IMR-90 (cell line): ENCODE data around the gene STARD13. TPM values are rescaled to one million over a fixed set of nuclear protein-coding genes. Genes with fewer than 3 reads are reported as not detected.

Experiments used
- ATAC-seq: fragments of 200-7000 bp; cut with Tn5 transposase; 2 replicates; pipeline ENCODE4 v1.9.1; 2020; ENCODE audit warnings: low read depth, mild to moderate bottlenecking, moderate library complexity
- BruUV-seq: library from RNA; stranded (reverse); fragments of 400-500 nt; replicated peaks from 2 replicates; lab custom pipeline; 2021; lab: Mats Ljungman, UMichigan
- CTCF ChIA-PET: fragments of 300-600 bp; formaldehyde crosslinking; extraction: SDS; loops from one replicate; lab custom pipeline; 2021; ENCODE audit warnings: antibody characterized with exemption; lab: Yijun Ruan, JAX
- POLR2A ChIA-PET: fragments of 300-600 bp; sonication (Branson Sonifier 250); formaldehyde crosslinking; loops from one replicate; lab custom pipeline; 2022; ENCODE audit warnings: antibody characterized with exemption; ENCODE audit not compliant: unreplicated experiment; lab: Charles Lee
- DNase-seq: peaks from one replicate; pipeline ENCODE4 v3.0.0; 2013
- H2AFZ ChIP-seq: replicated peaks from 2 replicates; pipeline ENCODE3; 2013; ENCODE audit warnings: low read length, mild to moderate bottlenecking; ENCODE audit not compliant: poor library complexity
- H2AK5ac ChIP-seq: 2 replicates; pipeline ENCODE4 v1.6.1; 2013; ENCODE audit warnings: low read depth, low read length, inconsistent platforms
- H2AK9ac ChIP-seq: replicated peaks from 2 replicates; pipeline ENCODE3; 2013; ENCODE audit warnings: mild to moderate bottlenecking, low read depth, low read length, moderate library complexity; ENCODE audit not compliant: poor library complexity
- H2BK120ac ChIP-seq: 2 replicates; pipeline ENCODE4 v1.6.1; 2013; ENCODE audit warnings: low read depth, low read length, inconsistent platforms
- H2BK15ac ChIP-seq: 3 replicates; pipeline ENCODE4 v1.6.1; 2013; ENCODE audit warnings: low read depth, low read length, inconsistent platforms
- H2BK20ac ChIP-seq: 2 replicates; pipeline ENCODE4 v1.6.1; 2013; ENCODE audit warnings: low read depth, mild to moderate bottlenecking, inconsistent platforms, low read length, moderate library complexity
- H2BK5ac ChIP-seq: 2 replicates; pipeline ENCODE4 v1.6.1; 2013; ENCODE audit warnings: mild to moderate bottlenecking, low read depth, low read length, inconsistent platforms; ENCODE audit not compliant: poor library complexity, severe bottlenecking
- H3K14ac ChIP-seq: replicated peaks from 2 replicates; pipeline ENCODE4 v1.6.1; 2013; ENCODE audit warnings: low read depth, low read length, inconsistent platforms
- H3K18ac ChIP-seq: 2 replicates; pipeline ENCODE4 v1.6.1; 2013; ENCODE audit warnings: low read depth, low read length, control low read depth
- H3K23ac ChIP-seq: 2 replicates; pipeline ENCODE4 v1.6.1; 2013; ENCODE audit warnings: low read depth, low read length, inconsistent platforms
- H3K27ac ChIP-seq: 2 replicates; pipeline ENCODE4 v1.5.1; 2013; ENCODE audit warnings: mild to moderate bottlenecking, control low read depth, low read length; ENCODE audit not compliant: insufficient read depth
- H3K27me3 ChIP-seq: 2 replicates; pipeline ENCODE4 v1.6.1; 2013; ENCODE audit warnings: low read length; ENCODE audit not compliant: control insufficient read depth, insufficient read depth
- H3K36me3 ChIP-seq: 2 replicates; pipeline ENCODE4 v1.6.1; 2013; ENCODE audit warnings: low read length, mixed read lengths; ENCODE audit not compliant: control insufficient read depth, insufficient read depth
- H3K4ac ChIP-seq: 2 replicates; pipeline ENCODE4 v1.6.1; 2013; ENCODE audit warnings: low read depth, low read length, inconsistent platforms
- H3K4me1 ChIP-seq: 2 replicates; pipeline ENCODE4 v1.6.1; 2013; ENCODE audit warnings: low read length, mixed read lengths; ENCODE audit not compliant: control insufficient read depth, insufficient read depth
- H3K4me2 ChIP-seq: 2 replicates; pipeline ENCODE4 v1.6.1; 2013; ENCODE audit warnings: low read depth, mild to moderate bottlenecking, control low read depth, low read length, moderate library complexity
- H3K4me3 ChIP-seq: 2 replicates; pipeline ENCODE4 v1.5.1; 2013; ENCODE audit warnings: low read depth, mild to moderate bottlenecking, control low read depth, low read length, moderate library complexity; ENCODE audit not compliant: insufficient read depth
- H3K56ac ChIP-seq: 2 replicates; pipeline ENCODE4 v1.6.1; 2013; ENCODE audit warnings: low read length, inconsistent platforms; ENCODE audit not compliant: insufficient read depth; ENCODE audit errors: extremely low read depth
- H3K79me1 ChIP-seq, 2 experiments: 2 replicates each; pipeline ENCODE4 v1.6.1; 2013; ENCODE audit warnings: low read length in 2 of 2, inconsistent platforms in 1 of 2, low read depth in 1 of 2
- H3K9ac ChIP-seq: 2 replicates; pipeline ENCODE4 v1.6.1; 2013; ENCODE audit warnings: low read depth, low read length, control low read depth
- H3K9me1 ChIP-seq: 2 replicates; pipeline ENCODE4 v1.6.1; 2013; ENCODE audit warnings: low read length, inconsistent platforms; ENCODE audit not compliant: insufficient read depth
- H3K9me3 ChIP-seq: 2 replicates; pipeline ENCODE4 v1.6.1; 2013; ENCODE audit warnings: low read length; ENCODE audit not compliant: control insufficient read depth, insufficient read depth
- H4K20me1 ChIP-seq: 2 replicates; pipeline ENCODE4 v1.6.1; 2013; ENCODE audit warnings: low read length, inconsistent platforms; ENCODE audit not compliant: insufficient read depth
- H4K5ac ChIP-seq: 2 replicates; pipeline ENCODE4 v1.6.1; 2013; ENCODE audit warnings: mild to moderate bottlenecking, low read depth, low read length, control low read depth
- H4K8ac ChIP-seq, 2 experiments: 2 replicates each; pipeline ENCODE4 v1.6.1; 2013; ENCODE audit warnings: low read depth in 2 of 2, low read length in 2 of 2, control low read depth in 1 of 2, inconsistent platforms in 1 of 2
- H4K91ac ChIP-seq: 2 replicates; pipeline ENCODE4 v1.6.1; 2013; ENCODE audit warnings: low read depth, low read length, inconsistent platforms; ENCODE audit not compliant: insufficient read depth
- BHLHE40 ChIP-seq: fragments of 150-350 bp; IDR thresholded peaks from 2 replicates; pipeline ENCODE4 v1.6.1; 2016; ENCODE audit warnings: mild to moderate bottlenecking, low read depth, low read length
- CEBPB ChIP-seq: IDR thresholded peaks from 2 replicates; pipeline ENCODE4 v1.6.1; 2012; ENCODE audit warnings: low read depth, low read length, improper control_type of control experiment
- CHD1 ChIP-seq: IDR thresholded peaks from 2 replicates; pipeline ENCODE4 v1.6.1; 2012; ENCODE audit warnings: low read depth, low read length, improper control_type of control experiment
- CTCF ChIP-seq: conservative IDR thresholded peaks from 2 replicates; pipeline ENCODE4 v1.5.1; 2012; ENCODE audit warnings: mild to moderate bottlenecking, low read depth, low read length, improper control_type of control experiment
- FOS ChIP-seq: fragments of 150-350 bp; IDR thresholded peaks from 2 replicates; pipeline ENCODE4 v1.6.1; 2016; ENCODE audit warnings: low read depth, low read length
- MAFK ChIP-seq: IDR thresholded peaks from 2 replicates; pipeline ENCODE4 v1.6.1; 2012; ENCODE audit warnings: low read depth, low read length, improper control_type of control experiment
- MAZ ChIP-seq: IDR thresholded peaks from 2 replicates; pipeline ENCODE4 v1.6.1; 2012; ENCODE audit warnings: low read depth, mild to moderate bottlenecking, low read length, improper control_type of control experiment, moderate library complexity, borderline replicate concordance
- MXI1 ChIP-seq: IDR thresholded peaks from 2 replicates; pipeline ENCODE4 v1.6.1; 2012; ENCODE audit warnings: low read depth, mild to moderate bottlenecking, low read length, moderate library complexity, borderline replicate concordance
- NFE2L2 ChIP-seq: fragments of 150-350 bp; IDR thresholded peaks from 2 replicates; pipeline ENCODE4 v1.6.1; 2016; ENCODE audit warnings: low read depth, mild to moderate bottlenecking, low read length
- POLR2A ChIP-seq: IDR thresholded peaks from 2 replicates; pipeline ENCODE4 v1.6.1; 2012; ENCODE audit warnings: mild to moderate bottlenecking, low read depth, low read length
- RAD21 ChIP-seq: IDR thresholded peaks from 2 replicates; pipeline ENCODE4 v1.6.1; 2012; ENCODE audit warnings: low read length, improper control_type of control experiment
- RCOR1 ChIP-seq: IDR thresholded peaks from 2 replicates; pipeline ENCODE4 v1.6.1; 2012; ENCODE audit warnings: mild to moderate bottlenecking, low read length, improper control_type of control experiment; ENCODE audit not compliant: insufficient replicate concordance
- RFX5 ChIP-seq: IDR thresholded peaks from 2 replicates; pipeline ENCODE4 v1.8.0; 2012; ENCODE audit warnings: low read depth, mild to moderate bottlenecking, low read length, moderate library complexity
- SMC3 ChIP-seq: fragments of 150-350 bp; IDR thresholded peaks from 2 replicates; pipeline ENCODE4 v1.6.1; 2016; ENCODE audit warnings: low read depth, mild to moderate bottlenecking, antibody characterized with exemption, low read length, moderate library complexity
- USF2 ChIP-seq: fragments of 150-350 bp; IDR thresholded peaks from 2 replicates; pipeline ENCODE4 v1.6.1; 2017; ENCODE audit warnings: mild to moderate bottlenecking, antibody characterized with exemption, low read length, low read depth
- WGBS, 2 experiments: methylation state at CpG; one replicate each; pipeline versions ENCODE4 v1.1.5 to v1.1.7; 2013; ENCODE audit warnings: missing lambda C conversion rate in 2 of 2; ENCODE audit not compliant: insufficient read length in 1 of 2; ENCODE audit errors: extremely low coverage in 2 of 2; 5-methylcytosine and 5-hydroxymethylcytosine counted together
- dilution Hi-C: fragments of 300-500 bp; cut with HindIII; formaldehyde crosslinking; loops from one replicate; pipeline ENCODE4 v1.14.3; 2018; ENCODE audit warnings: low sequenced_read_pairs; ENCODE audit not compliant: unreplicated experiment
- in situ Hi-C: fragments of 300-500 bp; cut with MboI; formaldehyde crosslinking; loops from 3 replicates; pipeline ENCODE4 v1.14.3; 2019; ENCODE audit warnings: low sequenced_read_pairs, inconsistent platforms, mixed read lengths
- intact Hi-C: fragments of 100-400 bp; cut with micrococcal nuclease; formaldehyde crosslinking; loops from 2 replicates; pipeline ENCODE4 v1.10.0; 2022
- polyA plus RNA-seq, 3 experiments: library from polyadenylated mRNA; depleted of rRNA; stranded (reverse); fragments of >200 nt; gene quantifications; 2 replicates each; pipeline ENCODE4 v1.2.3, GENCODE V29; 2012; ENCODE audit warnings: low replicate concordance in 1 of 3
- total RNA-seq: library from RNA; depleted of rRNA; stranded (reverse); fragments of >200 nt; gene quantifications from 2 replicates; pipeline ENCODE4 v1.2.3, GENCODE V29; 2012
- TF ChIP-seq, protein P1 (sequence below): fragments of 150-350 bp; IDR thresholded peaks from 2 replicates; pipeline ENCODE4 v1.6.1; 2016; ENCODE audit warnings: low read depth, mild to moderate bottlenecking, low read length, moderate library complexity, borderline replicate concordance

Gene STARD13
- total and polyA plus RNA-seq, 2 of the 4 experiments (the other 2 are of a cell fraction), result 23.6 to 46.6 TPM

DNA sequence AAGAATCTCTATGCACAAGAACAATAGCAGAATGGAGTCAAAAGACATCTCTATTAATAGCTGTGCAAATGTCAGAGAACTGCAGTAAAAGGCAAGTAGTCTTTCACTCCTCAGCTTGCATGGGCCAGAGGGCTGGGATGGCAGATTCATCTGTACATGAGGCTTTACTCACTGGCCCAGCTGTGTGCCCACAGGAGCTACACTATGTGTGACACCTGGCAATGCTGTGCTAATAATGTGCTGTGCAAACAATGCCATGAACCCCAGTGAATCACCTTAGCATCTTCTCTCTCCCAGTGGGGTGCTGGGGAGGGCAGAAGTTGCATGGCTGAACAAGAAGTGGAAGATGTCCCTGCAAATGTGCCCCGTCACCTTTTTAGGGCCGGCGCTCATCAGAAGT lies 196.2 kb downstream of the STARD13 start:
- H2BK120ac ChIP-seq, result no peak overlapping the region
- no peak for ATAC-seq
- ChIA-PET CTCF (no interaction called here), POLR2A (no interaction called here)
- no peak overlapping the region for H2AFZ ChIP-seq
- in situ Hi-C loops (no loop called here), intact Hi-C loops (no loop called here), dilution Hi-C loops (no loop called here)
- H2BK20ac ChIP-seq, result no peak overlapping the region
- TF ChIP-seq SMC3, result no peak
- TF ChIP-seq BHLHE40, result no peak
- TF ChIP-seq, protein P1, sequence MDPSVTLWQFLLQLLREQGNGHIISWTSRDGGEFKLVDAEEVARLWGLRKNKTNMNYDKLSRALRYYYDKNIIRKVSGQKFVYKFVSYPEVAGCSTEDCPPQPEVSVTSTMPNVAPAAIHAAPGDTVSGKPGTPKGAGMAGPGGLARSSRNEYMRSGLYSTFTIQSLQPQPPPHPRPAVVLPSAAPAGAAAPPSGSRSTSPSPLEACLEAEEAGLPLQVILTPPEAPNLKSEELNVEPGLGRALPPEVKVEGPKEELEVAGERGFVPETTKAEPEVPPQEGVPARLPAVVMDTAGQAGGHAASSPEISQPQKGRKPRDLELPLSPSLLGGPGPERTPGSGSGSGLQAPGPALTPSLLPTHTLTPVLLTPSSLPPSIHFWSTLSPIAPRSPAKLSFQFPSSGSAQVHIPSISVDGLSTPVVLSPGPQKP, result no peak
- TF ChIP-seq NFE2L2, result no peak
- no peak for TF ChIP-seq MAFK
- no peak for TF ChIP-seq RAD21
- TF ChIP-seq RCOR1, result no peak
- TF ChIP-seq USF2, result no peak
- no peak for TF ChIP-seq CEBPB
- TF ChIP-seq CTCF, result no peak
- TF ChIP-seq MXI1, result no peak
- TF ChIP-seq RFX5, result no peak
- TF ChIP-seq POLR2A, result no peak
- no peak for TF ChIP-seq CHD1
- TF ChIP-seq MAZ, result no peak
- TF ChIP-seq FOS, result no peak
- H3K14ac ChIP-seq, result no peak overlapping the region
- no peak overlapping the region for H4K5ac ChIP-seq
- no peak overlapping the region for H3K9ac ChIP-seq
- no peak overlapping the region for H2BK5ac ChIP-seq
- no peak for DNase-seq
- no peak overlapping the region for H2BK15ac ChIP-seq
- no peaks in the 10 kb centered on the region for H4K20me1 ChIP-seq
- no peaks in the 10 kb centered on the region for H3K4me1 ChIP-seq
- no peaks in the 10 kb centered on the region for H3K9me3 ChIP-seq
- no TSS peak for BruUV-seq
- H4K8ac ChIP-seq, result no peak overlapping the region
- H3K23ac ChIP-seq, result no peak overlapping the region
- no peak overlapping the region for H3K4ac ChIP-seq
- no peak overlapping the region for H3K4me2 ChIP-seq
- H2AK9ac ChIP-seq, result no peak overlapping the region
- no peak overlapping the region for H3K56ac ChIP-seq
- H3K9me1 ChIP-seq, result no peaks in the 10 kb centered on the region
- no peak overlapping the region for H3K4me3 ChIP-seq
- H3K27ac ChIP-seq, result no peak overlapping the region
- WGBS, 2 experiments, result 93% methylated on average over 3 of the region's 3 CpGs; no CpG with 5 or more reads in 1 of the 2 experiments
- H3K79me1 ChIP-seq, result no peaks in the 10 kb centered on the region
- no peak overlapping the region for H4K91ac ChIP-seq
- no peak overlapping the region for H2AK5ac ChIP-seq
- no peaks in the 10 kb centered on the region for H3K36me3 ChIP-seq
- H3K27me3 ChIP-seq, result no peaks in the 10 kb centered on the region
- no peak overlapping the region for H3K18ac ChIP-seq
